Hematopoietic multipotent progenitor cell treated with erythropoietin and hydrocortisone succinate and interleukin-3 and kit ligand, for 17 days (in vitro differentiated cells): ENCODE data around the gene TBC1D20.

ENCODE experiments used
- DNase-seq: peaks from one replicate; pipeline ENCODE4 v3.0.0-alpha.2; 2015; ENCODE audit warnings: low spot score

Gene TBC1D20

GRCh38 chr20:418858-419365 lies 43.4 kb downstream of the TBC1D20 start:
- no peak for DNase-seq

- no peak for DNase-seq
Observed at GRCh38 chr20:417801-418342, 44.5 kb downstream of the TBC1D20 start.

GRCh38 chr20:416950-417800 lies 45.2 kb downstream of the TBC1D20 start:
- DNase-seq, result no peak

GRCh38 chr20:415820-416322 lies 46.5 kb downstream of the TBC1D20 start:
- no peak for DNase-seq

- DNase-seq, result no peak
Observed at GRCh38 chr20:414161-414560, 48.2 kb downstream of the TBC1D20 start.

GRCh38 chr20:412081-412480 lies 50.3 kb downstream of the TBC1D20 start:
- DNase-seq, result no peak

- DNase-seq, result no peak
Observed at GRCh38 chr20:409697-410559, 52.4 kb downstream of the TBC1D20 start.

- no peak for DNase-seq
Observed at GRCh38 chr20:408843-409696, 53.3 kb downstream of the TBC1D20 start.

GRCh38 chr20:407953-408842 lies 54.1 kb downstream of the TBC1D20 start, which contains the start of gene RBCK1:
Gene RBCK1, plus strand, starts transcription at chr20:408299. Its CDS starts 459 bp downstream, at chr20:408758.
- DNase-seq, result peak; percentile 89

GRCh38 chr20:407133-407952 lies 55.0 kb downstream of the TBC1D20 start:
- peak; percentile 80 for DNase-seq

- DNase-seq, result no peak
Observed at GRCh38 chr20:406200-407132, 55.9 kb downstream of the TBC1D20 start.

GRCh38 chr20:404088-404487 lies 58.2 kb downstream of the TBC1D20 start:
- no peak for DNase-seq

GRCh38 chr20:403582-403957 lies 58.8 kb downstream of the TBC1D20 start:
- no peak for DNase-seq

GRCh38 chr20:402898-403581 lies 59.3 kb downstream of the TBC1D20 start:
- DNase-seq, result no peak

GRCh38 chr20:402496-402885 lies 59.8 kb downstream of the TBC1D20 start:
- no peak for DNase-seq

- DNase-seq, result no peak
Observed at GRCh38 chr20:401682-402495, 60.4 kb downstream of the TBC1D20 start.
